ENCODE measurements around the gene PIK3CA. TPM values are rescaled to one million over a fixed set of nuclear protein-coding genes. Genes with fewer than 3 reads are reported as not detected.

PIK3CA gene
- total RNA-seq, 2 experiments from 2014 or later: 9.0 to 17.8 TPM

DNA sequence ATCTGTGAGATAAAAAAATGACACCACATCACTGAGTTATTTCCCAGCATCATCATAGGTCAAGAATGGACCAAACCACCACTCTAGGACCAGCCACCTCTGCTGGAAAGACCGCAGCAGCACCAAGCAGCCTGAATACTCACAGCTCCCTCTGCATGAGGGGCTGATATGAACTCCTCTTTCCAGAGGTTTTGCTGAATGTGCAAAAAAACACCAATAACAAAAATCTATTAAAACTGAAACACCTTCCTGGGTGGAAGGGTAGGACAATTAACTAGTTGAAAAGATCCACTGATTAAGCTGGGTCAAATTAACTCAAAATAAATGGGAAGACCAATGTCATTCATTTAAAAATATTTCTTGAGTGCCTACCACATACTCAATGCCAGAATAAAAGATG, 131.7 kb downstream of the PIK3CA start:
- no peak for DNase-seq (ENCODE audit: low spot score)
- no peak overlapping the region for H2AFZ ChIP-seq (ENCODE audit: low read length)
- H3K9me3 ChIP-seq (ENCODE audit: low read length): no peaks in the 10 kb centered on the region
- H4K20me1 ChIP-seq (ENCODE audit: insufficient read depth, low read length): no peaks in the 10 kb centered on the region
- no peak overlapping the region for H3K27ac ChIP-seq (ENCODE audit: low read depth, low read length, poor library complexity, severe bottlenecking)
- TF ChIP-seq EZH2phosphoT487 (IDR thresholded peaks at IDR 0.05; ENCODE audit: borderline replicate concordance, low read depth, low read length): no peak
- TF ChIP-seq, protein P1, sequence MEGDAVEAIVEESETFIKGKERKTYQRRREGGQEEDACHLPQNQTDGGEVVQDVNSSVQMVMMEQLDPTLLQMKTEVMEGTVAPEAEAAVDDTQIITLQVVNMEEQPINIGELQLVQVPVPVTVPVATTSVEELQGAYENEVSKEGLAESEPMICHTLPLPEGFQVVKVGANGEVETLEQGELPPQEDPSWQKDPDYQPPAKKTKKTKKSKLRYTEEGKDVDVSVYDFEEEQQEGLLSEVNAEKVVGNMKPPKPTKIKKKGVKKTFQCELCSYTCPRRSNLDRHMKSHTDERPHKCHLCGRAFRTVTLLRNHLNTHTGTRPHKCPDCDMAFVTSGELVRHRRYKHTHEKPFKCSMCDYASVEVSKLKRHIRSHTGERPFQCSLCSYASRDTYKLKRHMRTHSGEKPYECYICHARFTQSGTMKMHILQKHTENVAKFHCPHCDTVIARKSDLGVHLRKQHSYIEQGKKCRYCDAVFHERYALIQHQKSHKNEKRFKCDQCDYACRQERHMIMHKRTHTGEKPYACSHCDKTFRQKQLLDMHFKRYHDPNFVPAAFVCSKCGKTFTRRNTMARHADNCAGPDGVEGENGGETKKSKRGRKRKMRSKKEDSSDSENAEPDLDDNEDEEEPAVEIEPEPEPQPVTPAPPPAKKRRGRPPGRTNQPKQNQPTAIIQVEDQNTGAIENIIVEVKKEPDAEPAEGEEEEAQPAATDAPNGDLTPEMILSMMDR (conservative IDR thresholded peaks at IDR 0.05; ENCODE audit: low read length): no peak
- H3K79me2 ChIP-seq (ENCODE audit: insufficient read depth, low read depth, low read length): no peaks in the 10 kb centered on the region
- H3K9me2 ChIP-seq (ENCODE audit: insufficient read depth, low read length): no peaks in the 10 kb centered on the region
- no peaks in the 10 kb centered on the region for H3K4me1 ChIP-seq (ENCODE audit: insufficient read depth, low read length, poor library complexity, severe bottlenecking)
- BruUV-seq (replicated peaks): no TSS peak
- no peaks in the 10 kb centered on the region for H3K36me3 ChIP-seq (ENCODE audit: insufficient read depth, low read length)
- POLR2A ChIA-PET: interaction anchor here (0.6 to 0.9 kb wide), 2 partner anchors 9 to 147 kb away, joined by 3 read pairs; no protein-coding TSS in a partner anchor
- intact Hi-C loops (cut with micrococcal nuclease; ENCODE audit: unreplicated experiment): no loop called here
- H3K4me3 ChIP-seq (ENCODE audit: low read depth, low read length, poor library complexity, severe bottlenecking): no peak overlapping the region
- H3K4me2 ChIP-seq (ENCODE audit: low read length): no peak overlapping the region
- CTCF ChIA-PET (ENCODE audit: unreplicated experiment): no interaction called here

DNA sequence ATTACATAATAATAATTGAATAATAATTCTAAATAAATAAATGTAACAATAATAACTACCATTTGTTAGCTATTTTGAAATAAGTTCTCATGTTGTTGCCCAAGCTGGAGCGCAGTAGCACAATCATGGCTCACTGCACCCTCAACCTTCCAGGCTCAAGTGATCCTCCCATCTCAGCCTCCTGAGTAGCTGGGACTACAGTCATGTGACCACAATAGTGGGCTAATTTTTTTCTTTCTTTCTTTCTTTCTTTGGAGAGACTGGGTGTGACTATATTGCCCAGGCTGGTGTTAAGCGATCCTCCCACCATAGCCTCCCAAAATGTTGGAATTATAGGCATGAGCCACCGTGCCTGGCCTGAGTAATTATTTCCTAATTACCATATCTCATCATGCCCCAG, 133.7 kb downstream of the PIK3CA start:
- H4K20me1 ChIP-seq (ENCODE audit: insufficient read depth, low read length): no peaks in the 10 kb centered on the region
- ChIA-PET POLR2A (interaction anchor here (1.0 kb wide), 1 partner anchor 33 kb away, joined by 3 read pairs; no protein-coding TSS in a partner anchor), CTCF (ENCODE audit: unreplicated experiment) (no interaction called here)
- H3K4me1 ChIP-seq (ENCODE audit: insufficient read depth, low read length, poor library complexity, severe bottlenecking): no peaks in the 10 kb centered on the region
- H3K4me2 ChIP-seq (ENCODE audit: low read length): no peak overlapping the region
- no peaks in the 10 kb centered on the region for H3K36me3 ChIP-seq (ENCODE audit: insufficient read depth, low read length)
- H3K9me3 ChIP-seq (ENCODE audit: low read length): no peaks in the 10 kb centered on the region
- no peaks in the 10 kb centered on the region for H3K79me2 ChIP-seq (ENCODE audit: insufficient read depth, low read depth, low read length)
- no TSS peak for BruUV-seq (replicated peaks)
- no peaks in the 10 kb centered on the region for H3K9me2 ChIP-seq (ENCODE audit: insufficient read depth, low read length)
- TF ChIP-seq EZH2phosphoT487 (IDR thresholded peaks at IDR 0.05; ENCODE audit: borderline replicate concordance, low read depth, low read length): no peak
- TF ChIP-seq, protein P1 (conservative IDR thresholded peaks at IDR 0.05; ENCODE audit: low read length): no peak
- no peak for DNase-seq (ENCODE audit: low spot score)
- H3K27ac ChIP-seq (ENCODE audit: low read depth, low read length, poor library complexity, severe bottlenecking): no peak overlapping the region
- H2AFZ ChIP-seq (ENCODE audit: low read length): no peak overlapping the region
- intact Hi-C loops (cut with micrococcal nuclease; ENCODE audit: unreplicated experiment): no loop called here
- no peak overlapping the region for H3K4me3 ChIP-seq (ENCODE audit: low read depth, low read length, poor library complexity, severe bottlenecking)

DNA sequence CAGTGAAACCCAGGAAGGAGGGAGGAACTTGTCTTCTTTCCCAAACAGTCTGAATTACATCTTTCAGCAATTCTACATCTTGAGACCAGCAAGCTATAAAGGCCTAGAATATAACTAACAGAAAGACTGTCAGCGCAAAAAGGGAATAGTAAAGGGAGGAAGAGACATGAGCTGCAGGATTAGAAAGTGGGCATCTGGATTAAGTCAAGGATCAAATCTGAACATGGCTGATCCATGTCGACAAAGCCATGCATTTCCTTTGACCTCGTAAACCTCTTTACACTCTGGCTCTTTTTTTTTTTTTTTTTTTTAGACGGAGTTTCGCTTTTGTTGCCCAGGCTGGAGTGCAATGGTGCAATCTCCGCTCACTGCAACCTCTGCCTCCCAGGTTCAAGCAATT, 138.2 kb downstream of the PIK3CA start:
- ChIA-PET POLR2A (interaction anchor here (1.0 kb wide), 1 partner anchor 198 kb away, joined by 4 read pairs; no protein-coding TSS in a partner anchor), CTCF (ENCODE audit: unreplicated experiment) (no interaction called here)
- Histone ChIP-seq H2AFZ (ENCODE audit: low read length) (no peak overlapping the region), H3K79me2 (ENCODE audit: insufficient read depth, low read depth, low read length) (no peaks in the 10 kb centered on the region), H3K36me3 (ENCODE audit: insufficient read depth, low read length) (no peaks in the 10 kb centered on the region), H3K27ac (ENCODE audit: low read depth, low read length, poor library complexity, severe bottlenecking) (no peak overlapping the region), H3K9me2 (ENCODE audit: insufficient read depth, low read length) (no peaks in the 10 kb centered on the region), H3K4me3 (ENCODE audit: low read depth, low read length, poor library complexity, severe bottlenecking) (no peak overlapping the region), H3K4me2 (ENCODE audit: low read length) (no peak overlapping the region), H3K4me1 (ENCODE audit: insufficient read depth, low read length, poor library complexity, severe bottlenecking) (no peaks in the 10 kb centered on the region), H3K9me3 (ENCODE audit: low read length) (no peaks in the 10 kb centered on the region), H4K20me1 (ENCODE audit: insufficient read depth, low read length) (no peaks in the 10 kb centered on the region)
- DNase-seq (ENCODE audit: low spot score): no peak
- no peak for TF ChIP-seq EZH2phosphoT487 (IDR thresholded peaks at IDR 0.05; ENCODE audit: borderline replicate concordance, low read depth, low read length)
- TF ChIP-seq, protein P1 (conservative IDR thresholded peaks at IDR 0.05; ENCODE audit: low read length): no peak
- BruUV-seq (replicated peaks): no TSS peak
- intact Hi-C loops (cut with micrococcal nuclease; ENCODE audit: unreplicated experiment): no loop called here

All from OCI-LY7 (cell line).